Measurements from ENCODE around the gene SYNGR3.
"Not testable (repeated sequence)": the region's sequence is repeated elsewhere in the genome, so short reads cannot be mapped to it uniquely, and the experiment has no call there.

Gene SYNGR3

GRCh38 chr16:2024032-2024420, 34.3 kb downstream of the SYNGR3 start:
- no peak for DNase-seq
- no peak for TF ChIP-seq POLR2A (IDR thresholded peaks at IDR 0.05; ENCODE audit: low read length)
- no peak for TF ChIP-seq GATA1 (IDR thresholded peaks at IDR 0.05; ENCODE audit: low read depth, low read length)

- DNase-seq = no peak
- no peak for TF ChIP-seq GATA1 (IDR thresholded peaks at IDR 0.05; ENCODE audit: low read depth, low read length)
Observed at GRCh38 chr16:2025251-2025650, 35.5 kb downstream of the SYNGR3 start.

DNA sequence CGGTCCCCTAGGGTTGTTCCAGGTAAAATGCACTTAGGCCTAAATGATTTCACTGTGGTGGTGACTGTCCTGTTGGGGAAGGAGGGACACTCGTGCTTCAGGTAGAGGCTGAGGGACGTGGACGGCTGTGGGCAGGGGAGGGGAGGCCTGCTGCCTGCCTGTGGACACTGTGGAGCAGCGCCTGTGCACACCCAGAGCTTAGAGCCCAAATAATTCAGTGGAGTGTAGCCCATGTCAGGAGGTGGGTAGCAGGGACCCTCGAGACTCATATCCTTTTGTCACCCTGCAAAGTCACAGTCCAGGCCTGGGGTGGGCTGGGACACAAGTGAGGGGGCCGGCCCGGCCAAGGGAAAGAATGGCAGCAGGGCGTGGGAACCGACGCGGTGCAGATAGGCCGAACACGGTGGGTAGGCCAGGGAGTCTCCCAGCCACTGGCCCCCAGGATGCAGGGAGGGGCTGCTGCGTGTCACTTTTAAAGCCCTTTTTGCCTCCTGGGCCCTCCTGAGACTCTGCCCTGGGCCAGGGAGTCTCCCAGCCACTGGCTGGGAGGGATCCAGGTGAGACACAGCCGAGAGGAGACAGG, 36.2 kb downstream of the SYNGR3 start:
- DNase-seq = no peak
- TF ChIP-seq GATA1 (IDR thresholded peaks at IDR 0.05; ENCODE audit: low read depth, low read length) (no peak), POLR2A (IDR thresholded peaks at IDR 0.05; ENCODE audit: low read length) (no peak)

GRCh38 chr16:2026461-2027023, 36.8 kb downstream of the SYNGR3 start, which contains the start of gene NHERF2:
NHERF2 (plus strand) TSS chr16:2026902; CDS start chr16:2027006, 104 bp downstream.
- peak in 1 of 2 experiments; percentile 35 for DNase-seq
- no peak for TF ChIP-seq POLR2A (IDR thresholded peaks at IDR 0.05; ENCODE audit: low read length)

GRCh38 chr16:2027024-2028010, 37.5 kb downstream of the SYNGR3 start:
- DNase-seq = no peak
- TF ChIP-seq POLR2A (IDR thresholded peaks at IDR 0.05; ENCODE audit: low read length) (no peak), GATA1 (IDR thresholded peaks at IDR 0.05; ENCODE audit: low read depth, low read length) (no peak)

- no peak for TF ChIP-seq GATA1 (IDR thresholded peaks at IDR 0.05; ENCODE audit: low read depth, low read length)
- TF ChIP-seq POLR2A (IDR thresholded peaks at IDR 0.05; ENCODE audit: low read length) = no peak
- no peak for DNase-seq
Observed at GRCh38 chr16:2028146-2028545, 38.4 kb downstream of the SYNGR3 start.

- DNase-seq = no peak
- no peak for TF ChIP-seq POLR2A (IDR thresholded peaks at IDR 0.05; ENCODE audit: low read length)
- no peak for TF ChIP-seq GATA1 (IDR thresholded peaks at IDR 0.05; ENCODE audit: low read depth, low read length)
Observed at GRCh38 chr16:2028620-2029220, 39.0 kb downstream of the SYNGR3 start.

DNA sequence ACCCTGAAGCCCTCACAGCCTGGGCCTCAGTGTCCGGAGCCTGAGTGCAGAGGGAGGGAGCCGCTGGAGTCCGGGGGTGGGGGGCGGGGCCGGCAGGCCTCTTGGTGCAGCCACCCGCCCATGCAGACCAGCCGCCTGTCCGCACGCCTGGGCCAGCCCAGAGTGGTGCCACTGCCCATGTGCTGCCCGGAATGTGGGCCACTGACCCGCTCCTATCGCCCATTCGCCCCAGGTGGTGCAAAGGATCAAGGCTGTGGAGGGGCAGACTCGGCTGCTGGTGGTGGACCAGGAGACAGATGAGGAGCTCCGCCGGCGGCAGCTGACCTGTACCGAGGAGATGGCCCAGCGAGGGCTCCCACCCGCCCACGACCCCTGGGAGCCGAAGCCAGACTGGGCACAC, 39.6 kb downstream of the SYNGR3 start:
- no peak for DNase-seq
- no peak for TF ChIP-seq GATA1 (IDR thresholded peaks at IDR 0.05; ENCODE audit: low read depth, low read length)
- no peak for TF ChIP-seq POLR2A (IDR thresholded peaks at IDR 0.05; ENCODE audit: low read length)

DNA sequence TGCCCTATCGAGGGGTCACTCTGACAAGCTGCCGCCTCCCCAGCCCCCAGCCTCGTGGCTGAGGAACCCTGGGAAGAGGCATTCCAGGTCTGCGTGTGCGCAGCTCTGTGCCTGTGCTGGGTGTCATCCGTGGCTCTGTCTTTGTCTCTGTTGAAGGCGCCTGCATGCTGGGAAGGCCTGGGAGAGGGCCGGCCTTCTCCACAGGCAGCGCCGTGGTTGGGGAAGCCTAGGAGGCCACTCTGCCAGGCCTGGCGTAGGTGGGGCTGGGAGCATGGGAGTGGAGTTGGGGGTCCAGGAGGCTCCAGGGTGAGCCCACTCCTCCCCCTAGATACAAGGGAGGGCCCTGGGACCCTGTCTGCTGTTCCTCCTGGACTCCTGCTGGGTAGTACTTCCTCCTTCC, 40.3 kb downstream of the SYNGR3 start:
- no peak for TF ChIP-seq GATA1 (IDR thresholded peaks at IDR 0.05; ENCODE audit: low read depth, low read length)
- no peak for TF ChIP-seq POLR2A (IDR thresholded peaks at IDR 0.05; ENCODE audit: low read length)
- no peak for DNase-seq

- TF ChIP-seq POLR2A (IDR thresholded peaks at IDR 0.05; ENCODE audit: low read length) = no peak
- TF ChIP-seq GATA1 (IDR thresholded peaks at IDR 0.05; ENCODE audit: low read depth, low read length) = no peak
- DNase-seq = no peak
Observed at GRCh38 chr16:2031081-2031577, 41.4 kb downstream of the SYNGR3 start.

GRCh38 chr16:2032285-2033056, 42.7 kb downstream of the SYNGR3 start:
- TF ChIP-seq GATA1 (IDR thresholded peaks at IDR 0.05; ENCODE audit: low read depth, low read length) (no peak), POLR2A (IDR thresholded peaks at IDR 0.05; ENCODE audit: low read length) (no peak)
- DNase-seq = no peak

DNA sequence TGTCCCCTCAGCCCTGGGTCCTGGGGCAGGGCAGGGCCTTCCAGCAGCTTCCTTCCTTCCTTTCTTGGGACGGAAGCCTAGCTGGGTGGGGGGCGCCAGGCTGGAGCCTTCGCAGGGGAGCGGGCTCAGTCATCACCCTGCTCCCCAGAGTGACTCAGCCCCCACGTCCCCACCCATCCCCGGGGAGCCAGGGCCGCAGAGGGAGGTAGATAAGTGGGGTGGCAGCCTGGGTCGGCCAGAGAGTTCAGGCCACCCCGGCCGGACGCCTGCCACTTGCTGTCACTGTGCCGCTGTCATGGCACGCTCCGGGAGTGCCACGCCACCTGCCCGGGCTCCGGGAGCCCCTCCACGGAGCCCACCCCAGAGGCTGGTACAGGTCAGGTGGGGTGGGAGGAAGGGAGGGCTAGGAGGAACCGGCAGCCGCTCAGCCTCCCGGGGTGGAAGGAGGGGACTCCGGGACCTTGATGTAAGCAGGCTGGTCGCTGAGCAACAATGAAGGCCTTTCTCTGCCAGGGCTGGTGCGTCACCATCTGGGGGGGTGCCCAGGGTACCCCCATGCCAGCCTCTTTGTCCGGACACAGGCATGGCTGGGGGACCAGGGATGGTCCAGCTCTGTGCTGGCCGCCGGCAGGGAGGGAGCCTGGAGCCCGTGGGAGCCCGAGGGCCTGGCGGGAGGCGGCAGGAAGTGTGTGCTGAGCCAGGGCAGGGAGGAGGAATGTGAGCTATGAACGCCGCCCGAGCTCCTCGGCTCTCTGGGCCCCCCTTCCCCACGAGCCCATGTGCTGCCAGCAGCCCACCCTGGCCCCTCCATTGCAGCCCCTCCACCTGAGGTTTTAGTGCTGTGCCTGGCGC, 43.5 kb downstream of the SYNGR3 start:
- TF ChIP-seq POLR2A (IDR thresholded peaks at IDR 0.05; ENCODE audit: low read length) = no peak
- no peak for TF ChIP-seq GATA1 (IDR thresholded peaks at IDR 0.05; ENCODE audit: low read depth, low read length)
- DNase-seq = no peak

DNA sequence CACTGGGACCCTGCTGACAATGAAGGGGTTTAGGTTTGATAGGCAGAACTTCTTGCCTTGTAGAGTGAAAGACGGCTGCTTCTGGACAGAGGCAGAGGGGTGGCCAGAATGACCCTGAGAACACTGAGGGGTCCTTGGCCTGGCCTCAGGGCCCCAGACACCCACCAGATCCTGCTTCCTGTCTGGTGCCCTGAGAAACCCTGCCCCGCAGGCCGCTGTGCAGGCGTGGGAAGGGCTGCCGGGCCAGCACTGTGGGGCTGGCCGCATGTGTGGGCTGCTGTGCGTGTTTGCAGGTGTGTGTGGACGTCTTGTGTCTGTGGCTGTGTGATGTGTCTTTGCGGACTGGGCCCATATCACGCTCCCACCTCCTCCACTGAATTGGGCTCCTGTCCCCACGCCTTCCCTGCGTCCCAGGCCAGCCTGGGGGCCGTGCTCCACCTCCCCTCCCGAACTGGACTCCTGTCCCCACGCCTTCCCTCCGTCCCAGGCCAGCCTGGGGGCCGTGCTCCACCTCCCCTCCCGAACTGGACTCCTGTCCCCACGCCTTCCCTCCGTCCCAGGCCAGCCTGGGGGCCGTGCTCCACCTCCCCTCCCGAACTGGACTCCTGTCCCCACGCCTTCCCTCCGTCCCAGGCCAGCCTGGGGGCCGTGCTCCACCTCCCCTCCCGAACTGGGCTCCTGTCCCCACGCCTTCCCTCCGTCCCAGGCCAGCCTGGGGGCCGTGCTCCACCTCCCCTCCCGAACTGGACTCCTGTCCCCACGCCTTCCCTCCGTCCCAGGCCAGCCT, 44.3 kb downstream of the SYNGR3 start:
- not testable (repeated sequence) for DNase-seq

Measured in erythroblast (primary cell).